Dermis microvascular lymphatic vessel endothelial cell (primary cell): ENCODE measurements around the gene NEK2. TPM values are rescaled to one million over a fixed set of nuclear protein-coding genes. Genes with fewer than 3 reads are reported as not detected.
"Not testable (repeated sequence)": the region's sequence is repeated elsewhere in the genome, so short reads cannot be mapped to it uniquely, and the experiment has no call there.

Experiments used
- DNase-seq, 2 donors: peaks; one replicate each; pipeline versions ENCODE4 v3.0.0 to v3.0.0-alpha.2; 2010; ENCODE audit warnings: low read depth in 2 of 2
- total RNA-seq: library from RNA; depleted of rRNA; stranded (reverse); fragments of >200 nt; gene quantifications from 2 replicates; pipeline ENCODE4 v1.2.1, GENCODE V29; 2014

Gene NEK2
- total RNA-seq, 1 donor from 2014 or later: 18.5 TPM

DNA sequence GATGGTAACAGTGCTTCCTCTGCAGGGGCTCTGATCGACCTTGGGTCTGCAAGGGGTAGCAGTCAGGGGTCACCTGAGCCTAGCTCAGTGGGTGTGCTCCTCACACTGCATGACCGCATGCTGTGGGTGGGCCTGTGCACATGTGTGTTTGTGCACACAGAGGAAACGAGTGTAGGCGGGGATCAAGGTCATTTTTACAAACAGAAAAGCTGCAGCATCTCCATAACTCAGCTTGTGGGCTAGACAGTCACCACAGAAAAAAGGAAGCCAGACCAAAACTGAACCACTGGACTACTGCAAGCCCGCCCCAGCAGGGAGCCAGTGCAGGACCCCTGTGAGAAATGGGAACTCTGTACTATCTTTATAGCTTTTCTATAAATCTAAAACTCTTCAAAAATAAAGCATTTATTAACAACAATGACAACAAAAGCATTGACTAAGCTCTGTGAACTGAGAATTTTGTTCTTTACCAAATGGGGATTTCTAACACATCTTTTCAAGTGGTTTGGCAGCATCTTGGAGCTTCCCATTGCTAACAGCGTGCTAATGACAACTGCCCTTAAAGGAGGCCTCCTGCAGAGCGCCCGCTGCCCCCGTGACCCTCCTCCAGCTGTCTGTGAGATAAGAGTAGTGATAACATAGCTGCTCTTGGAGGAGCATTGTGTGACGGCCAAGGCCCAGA lies 19.9 kb upstream of the NEK2 start:
- DNase-seq: no peak

DNA sequence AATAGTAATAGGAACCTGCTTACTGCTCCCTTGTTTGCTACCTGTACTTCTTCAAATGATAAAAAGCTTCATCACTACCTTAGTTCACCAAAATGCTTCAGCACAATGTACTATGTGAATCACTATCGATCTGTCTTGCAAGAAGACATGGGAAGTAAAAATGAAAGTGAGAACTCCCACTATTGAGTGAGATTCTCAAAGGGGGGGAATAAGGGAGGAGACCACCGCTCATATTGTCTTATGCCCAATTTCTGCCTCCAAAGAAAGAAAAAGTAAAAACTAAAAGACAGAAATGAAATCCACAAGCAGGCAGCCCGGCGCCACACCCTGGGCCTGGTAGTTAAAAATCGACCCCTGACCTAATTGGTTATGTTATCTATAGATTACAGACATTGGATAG lies 18.5 kb upstream of the NEK2 start:
- not testable (repeated sequence) for DNase-seq

DNA sequence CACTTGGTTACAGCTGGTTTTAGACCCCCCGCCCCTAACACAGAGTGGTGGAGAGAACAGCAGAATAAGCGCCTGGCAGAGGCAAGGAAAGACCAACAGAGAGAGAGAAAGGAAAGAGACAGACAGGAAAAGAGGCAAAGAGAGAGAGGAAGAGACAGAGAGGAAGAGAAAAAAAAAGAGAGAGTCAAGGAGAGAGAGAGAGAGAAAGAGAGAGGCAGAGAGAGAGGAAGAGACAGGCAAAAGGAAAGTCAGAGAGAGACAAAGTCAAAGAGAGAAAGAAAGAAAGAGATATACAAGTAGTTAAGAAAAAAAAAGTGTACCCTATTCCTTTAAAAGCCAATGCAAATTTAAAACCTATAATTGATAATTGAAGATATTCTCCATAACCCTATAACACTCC lies 13.0 kb upstream of the NEK2 start:
- no peak for DNase-seq

DNA sequence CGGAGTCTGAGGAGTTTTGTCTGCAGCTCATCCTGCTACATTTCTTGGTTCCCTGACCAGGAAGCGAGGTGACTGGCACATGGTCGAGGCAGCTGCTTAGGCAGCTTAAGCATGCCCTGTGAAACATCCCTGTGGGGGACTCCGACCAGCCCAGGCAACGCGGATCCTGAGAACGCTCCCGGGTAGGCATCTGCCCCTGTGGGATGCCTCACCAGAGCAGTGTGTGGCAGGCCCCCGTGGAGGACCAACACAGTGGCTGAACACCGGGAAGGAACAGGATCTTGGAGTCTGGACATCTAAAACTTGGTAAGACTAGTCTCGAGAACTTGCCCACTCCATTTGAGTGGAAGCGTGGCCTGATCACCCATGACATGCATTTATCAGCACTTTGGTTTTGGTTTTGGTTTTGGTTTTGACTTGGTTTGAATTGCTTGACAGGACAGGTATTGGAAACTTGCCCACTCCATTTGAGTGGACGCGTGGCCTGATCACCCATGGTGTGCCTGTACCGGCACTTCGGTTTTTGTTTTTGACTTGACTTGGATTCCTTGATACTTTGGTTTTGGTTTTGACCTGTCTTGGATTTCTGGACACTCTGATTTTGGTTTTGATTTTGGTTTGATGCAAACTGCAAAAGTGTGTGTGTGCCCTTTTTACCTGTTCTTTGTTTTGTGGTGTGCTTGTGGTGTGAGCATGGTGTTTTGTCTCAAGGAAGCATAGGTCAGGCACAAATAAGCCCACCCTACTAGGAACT lies 12.2 kb upstream of the NEK2 start:
- no peak for DNase-seq

DNA sequence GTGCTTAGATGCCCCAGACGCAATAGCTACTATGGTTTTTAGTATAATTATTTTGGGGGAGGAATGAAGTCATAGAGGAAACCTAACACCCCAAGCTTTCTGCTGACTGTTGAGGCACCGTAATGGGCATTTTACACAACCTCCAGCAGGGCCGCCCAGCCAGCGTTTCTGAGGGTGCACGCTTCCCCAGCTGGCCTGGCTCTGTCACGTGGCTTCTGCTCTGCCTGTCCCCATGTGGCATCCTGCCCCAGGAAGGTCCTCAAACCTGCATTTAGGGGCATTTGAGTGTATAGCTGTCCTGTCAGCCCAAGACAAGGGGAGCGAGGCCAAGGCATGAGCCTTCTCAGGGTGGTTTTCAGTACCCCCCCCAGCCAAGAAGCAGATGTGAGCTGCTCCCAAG lies 10.4 kb upstream of the NEK2 start:
- DNase-seq: no peak

DNA sequence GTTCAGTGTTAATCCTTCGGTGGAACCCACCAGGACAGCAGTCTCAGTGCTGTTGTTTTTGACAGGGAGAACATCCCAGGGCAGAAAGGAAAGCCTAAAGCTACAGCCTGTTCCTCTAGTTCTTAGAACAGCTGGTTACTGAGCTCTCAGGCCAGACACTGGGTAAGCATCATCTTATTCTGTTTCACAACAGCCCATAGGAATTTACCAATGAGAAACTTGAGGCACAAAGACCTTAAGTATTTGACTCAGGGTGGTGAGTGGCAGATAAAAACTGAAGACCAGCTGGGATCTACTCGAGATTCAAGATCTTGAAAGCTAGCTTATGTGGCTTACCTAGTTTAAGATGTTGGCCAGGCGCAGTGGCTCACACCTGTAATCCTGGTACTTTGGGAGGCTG lies 9.4 kb upstream of the NEK2 start:
- no peak for DNase-seq

DNA sequence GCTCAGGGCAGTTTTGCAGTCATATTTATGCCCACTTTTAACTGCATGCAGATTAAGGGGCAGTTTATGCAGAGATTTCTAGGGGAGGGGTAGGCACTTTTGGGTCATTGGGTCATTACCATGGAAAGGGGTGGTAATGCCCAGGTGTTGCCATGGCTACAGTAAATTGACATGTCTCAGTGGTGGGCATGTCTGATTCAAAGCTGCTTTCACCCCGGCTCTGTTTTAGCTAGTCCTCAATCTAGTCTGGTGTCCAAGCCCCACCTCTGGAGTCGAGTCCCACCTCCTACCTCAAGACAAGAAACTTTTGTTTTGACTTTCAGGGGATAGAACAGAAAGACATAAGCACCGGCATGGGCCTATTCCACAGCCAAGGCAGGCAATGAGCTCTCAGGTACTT lies 8.9 kb upstream of the NEK2 start:
- DNase-seq: no peak

DNA sequence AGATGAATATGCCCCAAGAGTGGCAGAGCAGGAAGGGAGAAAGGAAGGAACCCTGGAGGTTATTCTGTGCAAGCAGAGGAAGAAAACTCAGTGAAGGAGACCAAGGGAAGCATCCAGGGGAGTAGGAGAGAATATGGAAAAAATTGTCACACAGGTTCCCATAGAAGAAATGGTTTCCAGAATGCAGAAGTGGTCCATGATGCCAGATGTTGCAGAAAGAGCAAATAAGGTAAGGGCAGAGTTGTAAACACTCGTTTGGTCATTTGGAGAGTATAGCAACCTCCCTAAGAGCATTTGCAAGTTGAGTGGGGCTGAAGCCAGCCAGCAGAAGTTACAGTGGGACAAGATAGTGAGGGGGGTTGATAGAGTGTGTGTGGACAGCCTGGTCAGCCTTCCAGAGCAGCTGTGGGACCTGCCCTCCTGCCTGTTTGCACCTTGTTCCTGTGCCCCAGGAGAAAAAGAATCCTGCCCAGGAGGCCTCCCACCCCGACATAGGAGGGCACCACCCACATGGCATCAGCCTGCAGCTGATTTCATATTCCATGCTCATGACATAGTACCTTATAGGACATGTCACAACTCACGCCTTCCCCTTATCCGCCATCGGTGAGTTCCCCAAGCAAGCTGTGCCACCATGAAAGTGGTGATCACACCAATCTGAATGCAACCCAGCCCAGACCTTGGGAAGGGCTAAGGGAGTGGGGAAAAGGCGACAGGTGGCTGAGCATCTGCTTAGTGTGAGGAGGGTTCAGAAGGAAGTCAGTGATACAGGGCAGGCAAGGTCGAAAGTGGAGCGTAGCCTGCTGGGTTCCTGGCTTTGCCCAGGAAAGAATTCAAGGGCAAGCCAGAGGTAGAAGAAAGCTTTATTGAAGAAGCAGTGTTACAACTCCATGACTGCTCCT lies 8.2 kb upstream of the NEK2 start:
- no peak for DNase-seq

DNA sequence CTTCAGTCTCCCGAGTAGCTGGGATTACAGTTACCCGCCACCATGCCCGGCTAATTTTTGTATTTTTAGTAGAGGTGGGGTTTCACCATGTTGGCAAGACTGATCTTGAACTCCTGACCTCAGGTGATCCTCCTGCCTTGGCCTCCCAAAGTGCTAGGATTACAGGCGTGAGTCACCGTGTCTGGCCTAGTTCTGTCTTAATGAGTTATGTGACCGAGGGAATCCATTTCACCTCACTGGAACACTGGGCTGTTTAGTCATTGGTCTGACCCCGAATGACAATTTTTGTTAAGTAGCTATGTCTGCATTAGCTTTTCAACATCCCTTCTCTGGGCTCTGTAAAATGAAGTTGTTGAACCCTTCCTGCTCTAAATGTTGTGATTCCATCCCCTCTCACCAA lies 6.8 kb upstream of the NEK2 start:
- not testable (repeated sequence) for DNase-seq

DNA sequence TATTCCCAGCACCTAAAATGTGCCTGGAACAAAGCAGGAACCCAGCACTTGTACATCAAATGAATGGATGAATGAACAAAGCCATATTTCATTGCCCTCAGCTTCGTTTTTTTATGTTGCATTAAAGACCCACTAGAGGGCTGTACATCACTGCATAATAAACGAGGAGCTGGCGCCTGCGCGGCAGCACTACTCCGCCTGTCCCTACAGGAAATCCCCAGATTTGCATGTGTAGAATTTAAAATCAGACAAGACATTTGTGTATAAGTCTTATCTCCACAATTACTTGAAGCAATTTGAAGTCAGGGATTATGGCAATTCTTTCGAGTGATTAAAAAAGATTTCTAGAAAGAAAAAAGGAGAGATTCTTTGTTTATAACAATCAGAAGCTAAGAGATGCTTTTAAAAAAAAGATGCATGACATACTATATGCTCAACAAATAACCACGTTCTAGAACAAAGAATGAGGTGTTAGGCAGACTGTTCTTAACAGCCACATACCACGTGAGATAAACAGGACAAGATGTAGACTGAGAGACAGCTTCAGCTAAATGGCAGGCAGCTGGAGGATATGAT lies 5.4 kb upstream of the NEK2 start:
- DNase-seq: peak; percentile 77 to 88

DNA sequence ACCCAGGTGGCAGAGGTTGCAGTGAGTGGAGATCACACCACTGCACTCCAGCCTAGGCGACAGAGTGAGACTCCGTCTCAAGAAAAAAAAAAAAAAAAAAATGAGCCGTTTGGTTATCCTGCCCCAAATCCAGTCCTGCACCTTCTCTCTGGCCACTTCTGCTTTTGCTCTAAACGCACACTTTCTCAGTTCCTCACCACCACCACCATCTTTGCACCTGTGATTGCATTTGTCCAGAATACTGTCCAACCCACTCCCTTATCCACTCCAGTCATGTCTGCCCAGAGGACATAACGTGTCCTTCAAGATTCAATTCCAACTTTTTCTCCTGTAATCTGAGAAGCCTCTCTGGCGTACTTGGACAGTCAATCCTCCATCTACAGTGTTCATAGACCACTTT lies 2.2 kb upstream of the NEK2 start:
- DNase-seq: no peak

DNA sequence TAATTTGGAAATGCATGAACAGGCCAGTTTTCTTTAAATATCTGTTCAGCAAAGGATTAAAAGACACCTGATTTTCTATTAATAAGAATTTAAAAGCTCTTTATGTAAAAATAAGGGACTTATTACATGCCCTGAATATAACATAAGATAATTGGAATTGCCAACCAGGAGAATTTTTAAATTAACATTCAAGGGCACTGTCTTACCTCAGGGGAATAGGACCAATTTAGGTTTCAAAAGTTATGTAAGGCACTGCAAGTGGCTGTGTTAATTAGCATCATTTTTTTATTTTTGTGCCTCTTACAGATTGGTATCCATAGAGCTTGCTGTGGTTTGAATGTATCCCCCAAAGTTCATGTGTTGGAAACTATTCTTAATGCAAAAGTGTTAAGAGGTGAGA lies 1.3 kb upstream of the NEK2 start:
- DNase-seq: no peak

DNA sequence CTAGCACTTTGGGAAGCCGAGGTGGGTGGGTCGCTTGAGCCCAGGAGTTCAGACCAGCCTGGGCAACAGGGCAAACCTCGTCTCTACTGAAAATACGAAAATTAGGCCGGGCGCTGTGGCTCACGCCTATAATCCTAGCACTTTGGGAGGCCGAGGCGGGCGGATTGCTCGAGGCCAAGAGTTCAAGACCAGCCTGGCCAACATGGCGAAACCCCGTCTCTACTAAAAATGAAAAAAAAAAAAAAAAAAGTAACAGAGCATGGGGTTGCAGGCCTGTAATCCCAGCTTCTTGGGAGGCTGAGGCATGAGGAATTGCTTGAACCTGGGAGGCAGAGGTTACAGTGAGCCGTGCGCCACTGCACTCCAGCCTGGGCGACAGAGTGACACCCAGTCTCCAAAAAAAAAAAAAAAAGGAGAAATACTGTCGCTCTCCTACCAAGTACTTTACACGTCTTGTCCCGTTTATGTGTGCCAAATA lies 724 bp upstream of the NEK2 start:
- no peak for DNase-seq

DNA sequence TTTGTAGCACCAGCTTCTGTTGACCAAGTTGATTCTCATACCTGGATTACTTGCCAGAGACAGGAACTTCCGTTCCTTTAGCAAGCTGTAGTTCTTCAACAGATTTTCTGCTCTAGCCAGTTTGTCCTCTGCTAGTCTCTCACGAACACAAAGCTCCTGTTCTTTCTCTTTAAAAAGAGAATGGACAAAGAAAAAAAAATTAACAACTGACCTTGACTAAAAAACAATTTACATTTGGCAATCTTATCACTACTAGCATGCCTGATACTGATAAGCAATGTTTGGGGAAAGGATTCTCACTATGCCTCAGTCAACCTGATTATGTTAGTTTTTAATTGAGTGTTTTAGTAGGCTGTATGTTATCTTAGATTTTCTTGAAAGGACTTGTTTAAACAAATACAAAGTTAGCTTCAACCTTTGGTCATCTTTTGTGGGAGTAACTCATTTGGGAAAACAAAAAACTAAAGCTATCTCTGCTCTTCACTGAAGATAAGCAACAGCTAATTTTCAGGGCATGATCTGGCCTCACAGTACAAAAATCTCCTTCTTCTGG lies 8.3 kb downstream of the NEK2 start:
- no peak for DNase-seq

DNA sequence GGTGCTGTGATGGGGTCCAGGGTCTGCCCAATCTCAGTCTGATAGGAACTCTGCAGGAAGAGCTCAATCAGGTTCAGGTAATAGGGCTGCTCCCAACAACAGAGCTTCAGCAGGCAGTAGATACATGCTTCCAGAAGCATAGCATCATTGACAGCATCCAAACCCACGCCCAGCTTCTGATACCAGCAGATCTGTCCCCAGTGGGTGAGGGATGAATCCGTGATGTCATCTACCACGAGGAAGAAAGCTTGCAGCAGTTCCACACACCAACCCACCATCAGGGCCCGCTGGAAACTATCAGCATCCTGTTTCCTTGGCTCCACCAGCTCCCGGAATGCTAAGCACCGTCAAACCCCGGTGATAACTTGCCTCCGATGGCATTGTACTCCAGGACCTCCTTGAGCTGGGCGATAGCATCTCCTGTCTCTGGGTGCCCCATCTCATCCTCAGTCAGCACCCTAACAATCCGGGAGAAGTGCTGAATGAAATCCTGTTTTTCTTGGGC lies 14.7 kb downstream of the NEK2 start:
- DNase-seq: no peak

DNA sequence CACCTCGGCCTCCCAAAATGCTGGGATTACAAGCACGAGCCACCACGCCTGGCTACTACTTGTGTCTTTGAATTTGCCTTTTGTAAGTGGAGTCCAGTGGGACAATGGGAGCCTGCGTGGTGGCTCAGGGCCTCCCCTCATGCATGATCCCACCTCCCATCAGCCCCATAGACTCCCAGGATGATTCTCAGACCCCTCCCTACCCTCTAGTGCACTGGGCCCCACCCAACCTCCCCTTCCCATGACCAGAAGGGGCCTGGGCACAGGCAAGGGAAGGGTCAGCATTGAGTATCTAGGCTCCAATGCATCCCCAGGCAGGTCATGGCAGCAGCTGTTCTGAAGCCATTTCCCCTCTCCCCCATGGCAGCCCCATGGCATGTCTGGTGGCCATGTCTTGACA lies 18.7 kb downstream of the NEK2 start:
- DNase-seq: no peak

DNA sequence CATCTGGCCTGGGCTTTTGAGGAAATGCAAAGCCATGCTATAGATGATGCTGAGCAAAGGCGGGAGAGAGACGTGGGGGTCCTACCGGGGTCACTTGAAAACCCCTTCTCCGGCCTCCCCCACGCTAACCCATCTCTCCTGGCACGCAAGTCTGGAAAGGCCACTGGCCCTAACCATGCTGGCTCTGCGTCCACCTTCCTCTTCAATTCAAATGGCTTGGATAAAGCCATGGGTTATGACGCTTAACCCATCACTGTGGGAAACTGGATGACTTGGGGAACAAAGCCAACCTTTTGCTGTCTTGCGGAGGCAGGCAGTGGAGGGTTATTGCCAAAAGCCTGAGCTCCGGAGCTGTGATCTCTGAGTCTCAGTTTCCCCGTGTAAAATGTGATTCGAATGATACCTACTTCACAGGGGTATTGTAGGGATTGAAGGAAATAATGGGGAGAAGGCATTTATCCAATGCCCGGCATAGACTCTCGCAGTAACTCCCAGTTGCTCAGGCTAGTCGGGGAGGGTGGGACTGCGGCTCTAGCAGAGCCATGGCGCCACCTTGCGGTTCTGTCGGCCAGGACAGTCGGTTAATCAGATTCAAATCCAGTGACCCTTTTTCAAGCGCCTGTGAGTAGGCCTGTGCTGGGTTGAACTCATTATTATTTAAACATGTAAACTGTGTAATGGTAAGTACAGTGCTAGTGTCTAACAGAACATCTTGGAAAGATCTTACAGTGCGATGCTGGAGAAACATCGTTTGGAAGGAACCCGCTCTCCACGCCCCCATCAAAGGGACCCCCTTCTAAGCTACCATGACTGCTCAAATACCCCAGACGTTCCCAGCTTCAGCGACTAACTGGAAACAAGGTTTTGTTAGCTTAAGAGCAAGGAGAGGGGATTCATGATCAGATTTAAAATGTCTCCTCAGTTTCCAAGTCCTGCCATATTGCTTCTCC lies 20.3 kb downstream of the NEK2 start:
- peak; percentile 78 to 89 for DNase-seq

DNA sequence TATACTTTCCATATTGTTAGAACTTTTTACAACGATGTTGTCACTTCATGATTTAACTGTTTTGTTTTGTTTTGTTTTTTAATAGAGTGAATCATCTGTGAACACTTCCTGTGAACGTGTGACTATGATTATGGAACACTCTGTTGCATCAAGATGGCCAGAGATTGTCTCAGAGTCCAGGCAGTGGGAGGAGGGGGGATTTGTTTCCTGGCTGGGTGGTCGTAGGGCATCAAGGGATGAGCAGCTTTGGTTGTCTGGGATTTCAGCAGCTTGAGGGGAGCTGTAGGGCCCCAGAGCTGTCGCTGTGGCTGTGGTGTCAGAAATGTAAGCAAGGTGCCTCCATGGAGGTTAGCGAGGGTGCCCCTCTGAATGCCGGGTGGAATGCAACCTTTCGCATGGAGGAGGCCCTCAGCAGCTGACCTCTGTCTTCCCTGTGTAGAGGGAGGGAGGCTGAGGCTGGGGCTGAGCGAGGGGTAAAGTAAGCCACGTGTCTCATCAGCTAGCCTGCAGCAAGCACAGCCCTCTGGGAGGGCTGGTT lies 21.4 kb downstream of the NEK2 start:
- DNase-seq: peak in 1 of 2 donors; percentile 70

DNA sequence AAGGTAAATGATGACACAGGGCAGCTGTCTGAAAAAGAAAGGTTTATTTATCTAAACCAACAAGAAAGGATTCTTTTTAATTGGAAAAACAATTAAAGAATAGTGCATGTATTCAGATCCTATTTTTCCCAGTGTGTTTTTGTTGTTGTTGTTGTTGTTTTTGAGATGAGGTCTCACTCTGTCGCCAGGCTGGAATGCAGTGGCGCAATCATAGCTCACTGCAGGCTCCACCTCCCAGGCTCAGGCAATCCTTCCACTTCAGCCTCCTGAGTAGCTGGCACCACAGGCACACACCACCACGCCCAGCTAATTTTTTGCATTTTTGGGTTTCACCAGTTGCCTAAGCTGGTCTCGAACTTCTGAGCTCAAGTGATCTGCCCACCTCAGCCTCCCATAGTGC lies 22.1 kb downstream of the NEK2 start:
- DNase-seq: no peak

DNA sequence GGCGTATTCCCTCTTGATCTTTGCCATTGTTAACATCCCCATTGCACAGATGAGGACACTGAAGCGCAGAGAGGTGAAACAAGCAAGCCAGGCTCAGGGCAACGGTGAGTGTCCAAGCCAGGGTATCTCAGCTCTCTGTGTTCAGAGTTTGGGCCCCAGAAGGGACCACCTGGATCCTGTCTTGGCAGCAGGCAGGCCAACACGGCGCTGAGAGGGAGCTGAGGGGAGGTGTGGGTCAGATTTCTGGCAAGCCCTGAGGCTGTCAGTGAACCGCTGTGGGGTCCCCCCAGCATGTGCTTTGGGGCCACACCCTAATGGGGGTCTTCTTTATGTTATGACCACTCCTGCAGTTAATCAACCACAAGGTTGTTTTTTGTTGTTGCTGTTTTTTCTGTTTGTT lies 23.1 kb downstream of the NEK2 start:
- no peak for DNase-seq
